Central memory CD8-positive, alpha-beta T cell (primary cell): ENCODE data around the gene NFILZ.
"Not testable (repeated sequence)": the region's sequence is repeated elsewhere in the genome, so short reads cannot be mapped to it uniquely, and the experiment has no call there.

Experiments
- ATAC-seq: fragments of 150-1000 bp; cut with Tn5 transposase; replicated peaks from 2 replicates; pipeline ENCODE4 v1.10.0; 2022; ENCODE audit warnings: mild to moderate bottlenecking, moderate FRiP score, moderate number of reproducible peaks; ENCODE audit not compliant: poor library complexity, severe bottlenecking; ENCODE audit errors: extremely low read depth
- DNase-seq, 2 donors: peaks; one replicate each; pipeline ENCODE4 v3.0.0; 2021; ENCODE audit warnings: low spot score in 2 of 2
- H3K27ac Mint-ChIP-seq: one replicate; pipeline ENCODE4 v1.8.0; 2022; ENCODE audit warnings: low read depth, mild to moderate bottlenecking, moderate library complexity, mixed read lengths
- H3K27me3 Mint-ChIP-seq: one replicate; pipeline ENCODE4 v1.8.0; 2022; ENCODE audit warnings: mixed read lengths
- H3K36me3 Mint-ChIP-seq: one replicate; pipeline ENCODE4 v1.8.0; 2022; ENCODE audit warnings: mild to moderate bottlenecking, moderate library complexity, mixed read lengths; ENCODE audit not compliant: insufficient read depth
- H3K4me1 Mint-ChIP-seq: one replicate; pipeline ENCODE4 v1.8.0; 2022; ENCODE audit warnings: mixed read lengths
- H3K4me3 Mint-ChIP-seq: one replicate; pipeline ENCODE4 v1.8.0; 2022; ENCODE audit warnings: mild to moderate bottlenecking, moderate library complexity, mixed read lengths
- H3K9me3 Mint-ChIP-seq: one replicate; pipeline ENCODE4 v1.8.0; 2022; ENCODE audit warnings: mixed read lengths

NFILZ gene

GRCh38 chr19:8615813-8616596 lies 14.4 kb upstream of the NFILZ start:
- Mint-ChIP-seq H3K27ac (no peak overlapping the region), H3K27me3 (peaks cover 13% of the 10 kb centered on the region), H3K36me3 (no peaks in the 10 kb centered on the region), H3K9me3 (no peaks in the 10 kb centered on the region), H3K4me3 (no peak overlapping the region), H3K4me1 (peaks cover 23% of the 10 kb centered on the region)
- ATAC-seq = no peak
- peak; percentile 37 to 51 for DNase-seq

GRCh38 chr19:8616861-8617260 lies 13.6 kb upstream of the NFILZ start:
- Mint-ChIP-seq H3K4me1 (peaks cover 23% of the 10 kb centered on the region), H3K27me3 (peaks cover 15% of the 10 kb centered on the region), H3K27ac (no peak overlapping the region), H3K36me3 (no peaks in the 10 kb centered on the region), H3K4me3 (no peak overlapping the region), H3K9me3 (no peaks in the 10 kb centered on the region)
- DNase-seq (no peak), ATAC-seq (no peak)

DNA sequence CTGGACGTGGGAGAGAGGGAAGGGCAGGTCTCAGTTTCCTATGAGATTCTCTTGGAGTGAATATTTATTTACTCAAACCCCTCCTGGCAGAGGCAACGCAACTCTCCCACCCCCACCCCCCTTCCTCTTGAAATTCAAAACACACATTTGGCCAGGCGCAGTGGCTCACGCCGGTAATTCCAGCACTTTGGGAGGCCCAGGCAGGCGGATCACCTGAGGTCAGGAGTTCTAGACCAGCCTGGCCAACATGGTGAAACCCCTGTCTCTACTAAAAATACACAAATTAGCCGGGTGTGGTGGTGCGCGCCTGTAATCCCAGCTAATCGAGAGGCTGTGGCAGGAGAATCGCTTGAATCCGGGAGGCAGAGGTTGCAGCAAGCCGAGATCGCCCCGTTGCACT lies 13.1 kb upstream of the NFILZ start:
- not testable (repeated sequence) for H3K36me3 Mint-ChIP-seq, DNase-seq, H3K9me3 Mint-ChIP-seq, ATAC-seq, H3K27ac Mint-ChIP-seq, H3K4me3 Mint-ChIP-seq
- Mint-ChIP-seq H3K4me1 (peaks cover 18% of the 10 kb centered on the region), H3K27me3 (peaks cover 15% of the 10 kb centered on the region)

DNA sequence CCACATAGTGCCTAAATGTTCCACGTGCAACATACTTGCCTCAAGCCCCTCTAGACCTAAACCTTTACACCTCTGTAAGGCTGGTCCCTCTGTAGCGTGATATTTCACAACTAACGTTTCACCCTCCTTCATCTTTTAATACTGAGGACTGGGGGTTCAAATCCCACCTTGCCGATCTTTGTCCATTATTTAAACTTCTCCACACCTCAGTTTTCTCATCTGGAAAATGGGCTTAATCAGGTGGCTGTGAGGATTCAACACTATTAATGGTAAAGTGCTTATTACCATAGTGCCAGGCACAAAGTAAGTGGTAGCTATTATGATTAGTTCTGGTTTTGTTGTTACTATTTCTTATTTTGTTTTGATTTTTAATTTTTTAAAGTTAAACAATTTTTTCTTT lies 12.4 kb upstream of the NFILZ start:
- Mint-ChIP-seq H3K36me3 (no peaks in the 10 kb centered on the region), H3K27ac (no peak overlapping the region), H3K4me3 (no peak overlapping the region), H3K4me1 (peaks cover 12% of the 10 kb centered on the region), H3K27me3 (peaks cover 15% of the 10 kb centered on the region), H3K9me3 (no peaks in the 10 kb centered on the region)
- ATAC-seq (no peak), DNase-seq (no peak)

- Mint-ChIP-seq H3K9me3 (no peaks in the 10 kb centered on the region), H3K36me3 (no peaks in the 10 kb centered on the region), H3K4me3 (no peak overlapping the region), H3K27ac (no peak overlapping the region), H3K27me3 (peaks cover 15% of the 10 kb centered on the region), H3K4me1 (peaks cover 12% of the 10 kb centered on the region)
- no peak for ATAC-seq
- no peak for DNase-seq
Measured at GRCh38 chr19:8618751-8619150, 11.7 kb upstream of the NFILZ start.

- not testable (repeated sequence) for H3K4me3 Mint-ChIP-seq, ATAC-seq, H3K27ac Mint-ChIP-seq, H3K36me3 Mint-ChIP-seq, DNase-seq, H3K9me3 Mint-ChIP-seq, H3K4me1 Mint-ChIP-seq
- peaks cover 23% of the 10 kb centered on the region for H3K27me3 Mint-ChIP-seq
Measured at GRCh38 chr19:8622886-8623285, 7.5 kb upstream of the NFILZ start.

DNA sequence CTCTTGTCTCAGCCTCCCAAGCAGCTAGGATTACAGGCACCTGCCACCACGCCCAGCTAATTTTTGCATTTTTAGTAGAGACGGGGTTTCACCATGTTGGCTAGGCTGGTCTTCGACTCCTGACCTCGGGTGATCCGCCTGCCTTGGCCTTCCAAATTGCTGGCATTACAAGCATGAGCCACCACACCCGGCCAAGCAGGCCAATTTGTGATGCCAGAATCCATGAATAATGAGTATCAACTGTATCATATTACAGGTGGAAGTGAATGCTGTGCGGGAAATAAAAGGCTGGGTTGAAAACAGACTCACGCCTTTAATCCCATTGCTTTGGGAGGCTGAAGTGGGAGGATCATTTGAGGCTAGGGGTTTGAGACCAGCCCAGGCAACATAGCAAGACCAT lies 3.6 kb upstream of the NFILZ start:
- H3K4me1 Mint-ChIP-seq = no peaks in the 10 kb centered on the region
- no peak overlapping the region for H3K27ac Mint-ChIP-seq
- ATAC-seq (no peak), DNase-seq (no peak)
- H3K4me3 Mint-ChIP-seq = no peak overlapping the region
- no peaks in the 10 kb centered on the region for H3K9me3 Mint-ChIP-seq
- peaks cover 17% of the 10 kb centered on the region for H3K27me3 Mint-ChIP-seq
- no peaks in the 10 kb centered on the region for H3K36me3 Mint-ChIP-seq

DNA sequence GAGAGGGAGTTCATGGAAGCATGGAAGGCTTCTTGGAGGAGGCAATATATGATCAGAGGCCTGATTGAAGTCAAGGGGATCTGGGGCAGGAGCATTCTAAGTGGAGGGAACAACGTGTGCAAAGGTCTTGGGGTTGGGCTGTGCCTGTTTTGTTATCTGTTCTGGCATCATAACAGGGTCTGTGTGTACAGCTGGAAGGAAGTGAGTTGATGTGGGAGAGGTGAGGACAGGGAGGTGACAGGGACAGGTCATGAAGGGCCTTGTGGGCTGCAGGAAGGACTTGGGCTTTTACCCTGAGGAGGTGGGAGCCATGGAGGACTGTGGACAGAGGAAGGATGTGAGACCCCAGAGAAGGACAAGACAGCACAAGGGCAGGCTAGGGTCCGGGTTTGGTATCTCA lies 1.2 kb upstream of the NFILZ start:
- DNase-seq = no peak
- H3K4me1 Mint-ChIP-seq = peaks cover 6% of the 10 kb centered on the region
- no peak for ATAC-seq
- no peak overlapping the region for H3K27ac Mint-ChIP-seq
- H3K27me3 Mint-ChIP-seq = peaks cover 16% of the 10 kb centered on the region
- no peaks in the 10 kb centered on the region for H3K36me3 Mint-ChIP-seq
- no peaks in the 10 kb centered on the region for H3K9me3 Mint-ChIP-seq
- no peak overlapping the region for H3K4me3 Mint-ChIP-seq

- peaks cover 9% of the 10 kb centered on the region for H3K27me3 Mint-ChIP-seq
- peaks cover 6% of the 10 kb centered on the region for H3K4me1 Mint-ChIP-seq
- no peaks in the 10 kb centered on the region for H3K36me3 Mint-ChIP-seq
- ATAC-seq = no peak
- no peak for DNase-seq
- no peak overlapping the region for H3K4me3 Mint-ChIP-seq
- H3K9me3 Mint-ChIP-seq = no peaks in the 10 kb centered on the region
- no peak overlapping the region for H3K27ac Mint-ChIP-seq
Measured at GRCh38 chr19:8630796-8631424, 477 bp downstream of the NFILZ start.

- Mint-ChIP-seq H3K9me3 (no peaks in the 10 kb centered on the region), H3K4me3 (no peak overlapping the region), H3K27me3 (peaks cover 9% of the 10 kb centered on the region), H3K36me3 (no peaks in the 10 kb centered on the region), H3K27ac (no peak overlapping the region), H3K4me1 (peaks cover 6% of the 10 kb centered on the region)
- ATAC-seq (no peak), DNase-seq (no peak)
Measured at GRCh38 chr19:8631425-8631819, 989 bp downstream of the NFILZ start.

GRCh38 chr19:8635422-8635821 lies 5.0 kb downstream of the NFILZ start:
- Mint-ChIP-seq H3K27ac (no peak overlapping the region), H3K27me3 (peaks cover 24% of the 10 kb centered on the region), H3K4me3 (no peak overlapping the region), H3K4me1 (peaks cover 6% of the 10 kb centered on the region), H3K9me3 (no peaks in the 10 kb centered on the region), H3K36me3 (peaks cover 2% of the 10 kb centered on the region)
- DNase-seq = no peak
- ATAC-seq = no peak

DNA sequence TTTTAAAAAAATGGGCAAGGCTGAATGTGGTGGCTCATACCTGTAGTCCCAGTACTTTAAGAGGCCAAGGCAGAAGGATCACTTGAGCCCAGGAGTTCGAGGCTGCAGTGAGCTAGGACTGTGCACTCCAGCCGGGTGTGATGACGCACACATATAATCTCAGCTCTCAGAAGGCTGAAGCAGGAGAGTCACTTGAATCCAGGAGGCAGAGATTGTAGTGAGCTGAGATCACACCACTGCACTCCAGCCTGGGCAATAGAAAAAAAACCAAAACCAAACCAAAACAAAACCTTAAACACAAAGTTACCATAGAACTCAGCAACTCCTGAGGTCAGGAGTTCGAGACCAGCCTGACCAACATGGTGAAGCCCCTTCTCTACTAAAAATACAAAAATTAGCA lies 6.6 kb downstream of the NFILZ start:
- DNase-seq, H3K4me3 Mint-ChIP-seq, H3K9me3 Mint-ChIP-seq, H3K4me1 Mint-ChIP-seq, ATAC-seq, H3K27ac Mint-ChIP-seq, H3K36me3 Mint-ChIP-seq: not testable (repeated sequence)
- peaks cover 18% of the 10 kb centered on the region for H3K27me3 Mint-ChIP-seq

- DNase-seq (no peak), ATAC-seq (no peak)
- Mint-ChIP-seq H3K4me3 (no peak overlapping the region), H3K27me3 (peaks cover 18% of the 10 kb centered on the region), H3K36me3 (peaks cover 2% of the 10 kb centered on the region), H3K4me1 (peaks cover 9% of the 10 kb centered on the region), H3K27ac (no peak overlapping the region), H3K9me3 (no peaks in the 10 kb centered on the region)
Measured at GRCh38 chr19:8638078-8638619, 7.7 kb downstream of the NFILZ start.
